Stimulated activated effector memory CD8-positive, alpha-beta T cell treated with anti-CD3 and anti-CD28 coated beads, Interleukin-12 subunit alpha, Interleukin-12 subunit beta, amount 100 ng/mL, for 72 hours (primary cell): Measurements from ENCODE around the gene ARL5B.

ENCODE experiments used
- ATAC-seq: fragments of 150-1000 bp; cut with Tn5 transposase; 2 replicates; pipeline ENCODE4 v1.10.0; 2021
- DNase-seq, 2 donors: peaks; one replicate each; pipeline ENCODE4 v3.0.0; 2021 to 2022; ENCODE audit warnings: low spot score in 2 of 2
- H3K27ac Mint-ChIP-seq: one replicate; pipeline ENCODE4 v1.8.0; 2022; ENCODE audit warnings: mild to moderate bottlenecking, mixed read lengths
- H3K36me3 Mint-ChIP-seq: one replicate; pipeline ENCODE4 v1.8.0; 2022; ENCODE audit warnings: mild to moderate bottlenecking, mixed read lengths
- H3K4me1 Mint-ChIP-seq: one replicate; pipeline ENCODE4 v1.8.0; 2022; ENCODE audit warnings: mixed read lengths
- H3K4me3 Mint-ChIP-seq: one replicate; pipeline ENCODE4 v1.8.0; 2022; ENCODE audit warnings: mild to moderate bottlenecking, mixed read lengths
- H3K9me3 Mint-ChIP-seq: one replicate; pipeline ENCODE4 v1.8.0; 2022; ENCODE audit warnings: mixed read lengths

The ARL5B gene

GRCh38 chr10:18719811-18720210, 60.6 kb downstream of the ARL5B start:
- Mint-ChIP-seq H3K9me3 (no peaks in the 10 kb centered on the region), H3K36me3 (no peaks in the 10 kb centered on the region), H3K27ac (no peak overlapping the region), H3K4me1 (no peaks in the 10 kb centered on the region), H3K4me3 (no peak overlapping the region)
- no peak for DNase-seq
- ATAC-seq: no peak

DNA sequence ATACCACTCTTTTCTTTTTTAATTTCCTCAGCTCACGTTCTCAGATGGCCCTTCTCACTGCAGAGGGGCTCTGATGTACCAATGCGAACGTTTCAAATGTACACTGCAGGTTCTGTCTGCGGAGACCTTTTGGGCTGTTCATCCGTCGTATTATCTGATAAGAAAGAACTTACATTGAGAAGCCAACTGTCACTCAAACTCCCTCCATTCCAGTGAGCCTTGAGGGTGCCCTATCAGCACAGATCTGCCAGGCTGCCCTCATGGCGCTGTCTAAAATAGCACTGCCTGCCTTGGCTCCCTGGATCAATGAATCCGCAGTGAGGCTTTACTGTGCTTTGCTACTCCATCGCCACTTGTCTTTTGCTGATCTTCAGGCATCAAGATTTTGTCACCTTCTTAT, 61.8 kb downstream of the ARL5B start:
- DNase-seq (no peak), ATAC-seq (no peak)
- Mint-ChIP-seq H3K4me3 (no peak overlapping the region), H3K4me1 (no peaks in the 10 kb centered on the region), H3K27ac (no peak overlapping the region), H3K9me3 (no peaks in the 10 kb centered on the region), H3K36me3 (no peaks in the 10 kb centered on the region)

DNA sequence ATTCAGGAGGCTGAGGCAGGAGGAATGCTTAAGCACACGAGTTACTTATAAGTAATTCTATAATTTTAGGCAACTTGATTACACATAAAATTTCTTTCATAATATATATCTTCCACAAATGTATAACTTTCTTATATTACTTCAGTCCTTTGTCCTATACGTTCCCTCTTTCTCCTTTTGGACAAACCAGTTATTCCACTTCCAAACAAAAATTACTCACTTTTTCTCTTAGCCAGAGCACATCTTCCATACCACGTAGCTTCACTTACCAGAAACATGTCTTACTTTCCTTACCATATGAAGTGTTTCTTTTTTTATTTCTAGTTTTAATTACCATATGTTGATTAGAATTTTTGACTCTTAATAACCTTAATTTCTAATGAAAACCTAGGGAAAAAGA, 64.6 kb downstream of the ARL5B start:
- ATAC-seq: no peak
- no peaks in the 10 kb centered on the region for H3K9me3 Mint-ChIP-seq
- H3K36me3 Mint-ChIP-seq: no peaks in the 10 kb centered on the region

More for the DNA sequence above, 64.6 kb downstream of the ARL5B start:
- no peak overlapping the region for H3K27ac Mint-ChIP-seq
- DNase-seq: no peak
- no peaks in the 10 kb centered on the region for H3K4me1 Mint-ChIP-seq
- no peak overlapping the region for H3K4me3 Mint-ChIP-seq
